ENCODE data around the gene RPS18. TPM values are rescaled to one million over a fixed set of nuclear protein-coding genes. Genes with fewer than 3 reads are reported as not detected.

Gene RPS18
- total RNA-seq, 1 donor from 2014 or later: 1,985 TPM

GRCh38 chr6:33288141-33288920 lies 16.5 kb downstream of the RPS18 start:
- intact Hi-C loops (cut with micrococcal nuclease): no loop called here

- intact Hi-C loops (cut with micrococcal nuclease): loop anchor here (1.0 kb wide), 12 partner anchors 10 to 165 kb away; partner anchors contain the start of genes B3GALT4, CUTA, KIFC1 and RING1
These were observed 17.3 kb downstream of the RPS18 start, which contains the start of the genes PFDN6 and WDR46 for GRCh38 chr6:33288921-33289783. Gene PFDN6 (plus strand): TSS chr6:33289601. CDS start chr6:33289857, 256 bp downstream. Gene WDR46 (minus strand): TSS chr6:33289239. CDS start chr6:33289170, 69 bp downstream.

GRCh38 chr6:33289784-33290315 lies 18.0 kb downstream of the RPS18 start:
- intact Hi-C loops (cut with micrococcal nuclease): loop anchor here (1.0 kb wide), 12 partner anchors 9 to 164 kb away; partner anchors contain the start of genes B3GALT4, CUTA, KIFC1 and RING1

- intact Hi-C loops (cut with micrococcal nuclease): no loop called here
These were observed 18.6 kb downstream of the RPS18 start for GRCh38 chr6:33290459-33290858.

- intact Hi-C loops (cut with micrococcal nuclease): no loop called here
These were observed 21.3 kb downstream of the RPS18 start for GRCh38 chr6:33292996-33293682.

- intact Hi-C loops (cut with micrococcal nuclease): no loop called here
These were observed 22.4 kb downstream of the RPS18 start for GRCh38 chr6:33294086-33294823.

- intact Hi-C loops (cut with micrococcal nuclease): no loop called here
These were observed 23.9 kb downstream of the RPS18 start for GRCh38 chr6:33295621-33296369.

GRCh38 chr6:33296797-33297405 lies 25.0 kb downstream of the RPS18 start:
- intact Hi-C loops (cut with micrococcal nuclease): no loop called here

- intact Hi-C loops (cut with micrococcal nuclease): no loop called here
These were observed 25.6 kb downstream of the RPS18 start for GRCh38 chr6:33297406-33297955.

- intact Hi-C loops (cut with micrococcal nuclease): loop anchor here (2.0 kb wide), 1 partner anchor 49 kb away; no protein-coding TSS in a partner anchor
These were observed 26.3 kb downstream of the RPS18 start for GRCh38 chr6:33297956-33298772.

GRCh38 chr6:33298773-33299236 lies 26.9 kb downstream of the RPS18 start, which contains the start of gene RGL2:
Gene RGL2 (minus strand): TSS chr6:33298942. CDS start chr6:33298610, 332 bp downstream.
- intact Hi-C loops (cut with micrococcal nuclease): loop anchor here (1.0 to 2.0 kb wide), 8 partner anchors 10 to 99 kb away; partner anchors contain the start of genes B3GALT4, KIFC1, PFDN6 and RXRB

GRCh38 chr6:33299237-33299944 lies 27.5 kb downstream of the RPS18 start:
- intact Hi-C loops (cut with micrococcal nuclease): loop anchor here (1.0 to 2.0 kb wide), 8 partner anchors 10 to 99 kb away; partner anchors contain the start of genes B3GALT4, KIFC1, PFDN6 and RXRB

GRCh38 chr6:33301877-33302276 lies 30.0 kb downstream of the RPS18 start:
- intact Hi-C loops (cut with micrococcal nuclease): no loop called here

GRCh38 chr6:33304216-33304615 lies 32.3 kb downstream of the RPS18 start:
- intact Hi-C loops (cut with micrococcal nuclease): no loop called here

- intact Hi-C loops (cut with micrococcal nuclease): no loop called here
These were observed 33.2 kb downstream of the RPS18 start for GRCh38 chr6:33305052-33305451.

GRCh38 chr6:33306356-33306755 lies 34.5 kb downstream of the RPS18 start:
- intact Hi-C loops (cut with micrococcal nuclease): no loop called here

Measured in T-helper 1 cell treated with Interleukin-12 subunit alpha and Interleukin-12 subunit beta and Interleukin-4 antibody, amounts not matched to agents 30 ng/mL and 1 ng/mL, for 36 hours (primary cell).